H1 (cell line): ENCODE data around the gene ASTL. TPM values are rescaled to one million over a fixed set of nuclear protein-coding genes. Genes with fewer than 3 reads are reported as not detected.

Experiments used
- CTCF ChIA-PET: fragments of 300-600 bp; sonication (Branson Sonifier 250); formaldehyde crosslinking; loops from one replicate; lab custom pipeline; 2021; ENCODE audit not compliant: partially characterized antibody; lab: Charles Lee
- POLR2A ChIA-PET: fragments of 300-600 bp; sonication (Branson Sonifier 250); formaldehyde crosslinking; loops from one replicate; lab custom pipeline; 2021; ENCODE audit warnings: inconsistent platforms; ENCODE audit not compliant: partially characterized antibody; lab: Charles Lee
- DNase-seq, 2 experiments: peaks; one replicate each; pipeline versions ENCODE4 v3.0.0 to v3.0.0-alpha.2; 2010 to 2022; ENCODE audit warnings: low spot score in 2 of 2, low read depth in 1 of 2, mixed read lengths in 1 of 2
- FAIRE-seq: peaks from 2 replicates; lab custom pipeline; 2011; peaks lifted over from hg19 to GRCh38; lab: Jason Lieb, UNC
- H2AFZ ChIP-seq: 2 replicates; pipeline ENCODE4 v1.8.1; 2012; ENCODE audit warnings: low read length, inconsistent platforms
- H2AK5ac ChIP-seq: 2 replicates; pipeline ENCODE4 v1.6.1; 2013; ENCODE audit warnings: low read depth, low read length
- H2BK120ac ChIP-seq: replicated peaks from 2 replicates; pipeline ENCODE3; 2013; ENCODE audit warnings: low read depth, low read length, inconsistent platforms
- H2BK12ac ChIP-seq: 2 replicates; pipeline ENCODE4 v1.6.1; 2013; ENCODE audit warnings: low read depth, low read length
- H2BK15ac ChIP-seq: 2 replicates; pipeline ENCODE4 v1.6.1; 2013; ENCODE audit warnings: low read length
- H2BK20ac ChIP-seq: 2 replicates; pipeline ENCODE4 v1.6.1; 2013; ENCODE audit warnings: low read length
- H2BK5ac ChIP-seq: 2 replicates; pipeline ENCODE4 v1.6.1; 2013; ENCODE audit warnings: low read depth, low read length
- H3K14ac ChIP-seq: 2 replicates; pipeline ENCODE4 v1.6.1; 2013; ENCODE audit warnings: inconsistent platforms; ENCODE audit not compliant: insufficient read length
- H3K18ac ChIP-seq: 2 replicates; pipeline ENCODE4 v1.6.1; 2013; ENCODE audit warnings: low read length; ENCODE audit errors: extremely low read depth
- H3K23ac ChIP-seq: 2 replicates; pipeline ENCODE4 v1.6.1; 2013; ENCODE audit warnings: inconsistent platforms; ENCODE audit not compliant: insufficient read length
- H3K23me2 ChIP-seq: 2 replicates; pipeline ENCODE4 v1.6.1; 2013; ENCODE audit warnings: low read depth, low read length
- H3K27ac ChIP-seq: 2 replicates; pipeline ENCODE4 v1.6.1; 2011; ENCODE audit warnings: low read depth, low read length, inconsistent platforms
- H3K27me3 ChIP-seq, 4 experiments: replicated peaks in 1 of 4; 1 replicate in 1 of 4; 2 replicates in 3 of 4; pipeline versions ENCODE4 v1.6.1 to v1.8.1; 2011 to 2013; ENCODE audit warnings: low read length in 3 of 4, mild to moderate bottlenecking in 3 of 4, inconsistent platforms in 2 of 4, mixed read lengths in 2 of 4, moderate library complexity in 1 of 4; ENCODE audit not compliant: control insufficient read depth in 3 of 4, insufficient read depth in 3 of 4; ENCODE audit errors: extremely low read depth in 1 of 4
- H3K36me3 ChIP-seq, 4 experiments: 2 replicates each; pipeline versions ENCODE4 v1.6.1 to v1.8.1; 2011 to 2013; ENCODE audit warnings: mild to moderate bottlenecking in 4 of 4, low read length in 3 of 4, moderate library complexity in 2 of 4, control low read depth in 1 of 4, inconsistent platforms in 1 of 4; ENCODE audit not compliant: insufficient read depth in 4 of 4, control insufficient read depth in 2 of 4
- H3K4ac ChIP-seq: replicated peaks from 2 replicates; pipeline ENCODE3; 2013; ENCODE audit warnings: low read length, low read depth, mixed read lengths, inconsistent platforms; ENCODE audit not compliant: insufficient read length
- H3K4me1 ChIP-seq, 4 experiments: replicated peaks in 1 of 4; 1 replicate in 1 of 4; 2 replicates in 3 of 4; pipeline versions ENCODE4 v1.6.1 to v1.8.1; 2011 to 2013; ENCODE audit warnings: low read length in 3 of 4, inconsistent platforms in 2 of 4, mixed read lengths in 1 of 4; ENCODE audit not compliant: insufficient read depth in 4 of 4, control insufficient read depth in 3 of 4
- H3K4me2 ChIP-seq, 2 experiments: 2 replicates each; pipeline versions ENCODE4 v1.6.1 to v1.8.1; 2011 to 2013; ENCODE audit warnings: low read depth in 2 of 2, low read length in 2 of 2, control low read depth in 1 of 2, inconsistent platforms in 1 of 2, mild to moderate bottlenecking in 1 of 2; ENCODE audit not compliant: insufficient read depth in 1 of 2
- H3K4me3 ChIP-seq, 4 experiments: fragments of 200-600, 300-600 bp in 1 of 4; sonication (generic), shearing (Covaris generic), sonication (Bioruptor Twin) in 1 of 4; 2 replicates each; pipeline versions ENCODE4 v1.5.1 to v1.8.1; 2011 to 2016; ENCODE audit warnings: low read length in 4 of 4, low read depth in 3 of 4, control low read depth in 2 of 4, inconsistent platforms in 2 of 4, mild to moderate bottlenecking in 2 of 4, mixed read lengths in 1 of 4, moderate library complexity in 1 of 4; ENCODE audit not compliant: insufficient read depth in 2 of 4; ENCODE audit errors: extremely low read depth in 1 of 4
- H3K56ac ChIP-seq: replicated peaks from 2 replicates; pipeline ENCODE3; 2013; ENCODE audit warnings: low read depth, mild to moderate bottlenecking, mixed read lengths, low read length, inconsistent platforms; ENCODE audit not compliant: insufficient read length
- H3K79me1 ChIP-seq: 2 replicates; pipeline ENCODE4 v1.6.1; 2013; ENCODE audit warnings: low read depth, low read length, control low read depth
- H3K79me2 ChIP-seq, 2 experiments: 2 replicates each; pipeline versions ENCODE4 v1.6.1 to v1.8.1; 2012 to 2013; ENCODE audit warnings: low read length in 2 of 2, mild to moderate bottlenecking in 2 of 2, inconsistent platforms in 1 of 2; ENCODE audit not compliant: insufficient read depth in 2 of 2, control insufficient read depth in 1 of 2
- H3K9ac ChIP-seq, 4 experiments: replicated peaks in 1 of 4; 1 replicate in 1 of 4; 2 replicates in 3 of 4; pipeline versions ENCODE4 v1.6.1 to v1.8.1; 2011 to 2013; ENCODE audit warnings: low read depth in 3 of 4, low read length in 3 of 4, control low read depth in 2 of 4, mild to moderate bottlenecking in 2 of 4, moderate library complexity in 2 of 4, inconsistent platforms in 1 of 4; ENCODE audit errors: extremely low read depth in 1 of 4
- H3K9me3 ChIP-seq, 2 experiments: 2 replicates each; pipeline versions ENCODE4 v1.6.1 to v1.8.1; 2012 to 2013; ENCODE audit warnings: mild to moderate bottlenecking in 2 of 2, moderate library complexity in 2 of 2, control low read depth in 1 of 2, inconsistent platforms in 1 of 2, low read depth in 1 of 2, low read length in 1 of 2, mixed read lengths in 1 of 2; ENCODE audit not compliant: insufficient read depth in 2 of 2
- H4K20me1 ChIP-seq, 2 experiments: replicated peaks in 1 of 2; 2 replicates each; pipeline versions ENCODE3 to v1.8.1; 2011 to 2013; ENCODE audit warnings: inconsistent platforms in 2 of 2, low read length in 2 of 2, mild to moderate bottlenecking in 1 of 2; ENCODE audit not compliant: insufficient read depth in 2 of 2, control insufficient read depth in 1 of 2
- H4K5ac ChIP-seq: 2 replicates; pipeline ENCODE4 v1.6.1; 2013; ENCODE audit warnings: low read length, low read depth, mixed read lengths, inconsistent platforms; ENCODE audit not compliant: insufficient read length
- H4K8ac ChIP-seq: 2 replicates; pipeline ENCODE4 v1.8.0; 2013; ENCODE audit warnings: mild to moderate bottlenecking, moderate library complexity, low read length, inconsistent platforms; ENCODE audit not compliant: insufficient read depth; ENCODE audit errors: extremely low read depth
- H4K91ac ChIP-seq: replicated peaks from 2 replicates; pipeline ENCODE3; 2013; ENCODE audit warnings: low read length, mixed read lengths, inconsistent platforms; ENCODE audit not compliant: insufficient read length
- GTF2F1 ChIP-seq: IDR thresholded peaks from 2 replicates; pipeline ENCODE4 v1.6.1; 2012; ENCODE audit warnings: low read depth, low read length, improper control_type of control experiment, borderline replicate concordance
- MAFK ChIP-seq: IDR thresholded peaks from 2 replicates; pipeline ENCODE4 v1.6.1; 2012; ENCODE audit warnings: low read depth, mild to moderate bottlenecking, improper control_type of control experiment, low read length
- NANOG ChIP-seq: IDR thresholded peaks from 2 replicates; pipeline ENCODE4 v1.6.1; 2011; ENCODE audit warnings: low read length, low read depth, mild to moderate bottlenecking, inconsistent platforms; ENCODE audit not compliant: insufficient read depth, poor library complexity, severe bottlenecking
- RXRA ChIP-seq: IDR thresholded peaks from 2 replicates; pipeline ENCODE4 v1.6.1; 2011; ENCODE audit warnings: low read depth, mild to moderate bottlenecking, low read length, moderate library complexity; ENCODE audit not compliant: insufficient read depth
- SIRT6 ChIP-seq: IDR thresholded peaks from one replicate; pipeline ENCODE4 v1.7.1; 2012; ENCODE audit warnings: low read length, inconsistent platforms
- SP4 ChIP-seq: IDR thresholded peaks from 2 replicates; pipeline ENCODE4 v1.6.1; 2012; ENCODE audit warnings: low read length, inconsistent platforms
- SUZ12 ChIP-seq: fragments of 200-600 bp; sonication (generic); IDR thresholded peaks from 2 replicates; pipeline ENCODE4 v1.6.1; 2012; ENCODE audit warnings: mild to moderate bottlenecking, inconsistent platforms, low read length, moderate library complexity, mixed read lengths
- WGBS, 2 experiments: shearing (Covaris generic) in 1 of 2; methylation state at CpG; one replicate each; pipeline versions ENCODE4 v1.1.6 to v1.1.7; 2013 to 2015; ENCODE audit warnings: low lambda C conversion rate in 2 of 2, mixed read lengths in 2 of 2, inconsistent platforms in 1 of 2, low coverage in 1 of 2, missing lambda C conversion rate in 1 of 2; ENCODE audit not compliant: insufficient replicate concordance in 2 of 2, insufficient coverage in 1 of 2, insufficient read length in 1 of 2; ENCODE audit errors: extremely low coverage in 1 of 2, missing lambda C conversion rate in 1 of 2; 5-methylcytosine and 5-hydroxymethylcytosine counted together
- polyA plus RNA-seq, 7 experiments: library from polyadenylated mRNA; depleted of rRNA in 3 of 7; stranded (reverse) in 5 of 7; unstranded in 2 of 7; fragments of >200 nt in 5 of 7; fragments of 200-250 nt in 2 of 7; gene quantifications; 1 replicate in 5 of 7; 2 replicates in 1 of 7; 4 replicates in 1 of 7; pipeline versions ENCODE4 v1.2.1 to v1.2.3, GENCODE V29; 2011 to 2013; ENCODE audit warnings: missing spikeins in 2 of 7, mixed read lengths in 2 of 7
- total RNA-seq: library from RNA; stranded (reverse); fragmentation: NEBNext Ultra II Directional; extraction: Animal tissue kit (Norgen Biotek cat#: 25700); gene quantifications from 2 replicates; pipeline ENCODE4 v1.2.1, GENCODE V29; 2021
- TF ChIP-seq, protein P1 (sequence below): IDR thresholded peaks from 2 replicates; pipeline ENCODE4 v1.6.1; 2011; ENCODE audit warnings: low read length, improper control_type of control experiment

Gene ASTL
- total and polyA plus RNA-seq, 2 of the 8 experiments (the other 6 are each of a cell fraction or from before 2014, with no cell fraction given): 0.60 to 1.4 TPM

DNA sequence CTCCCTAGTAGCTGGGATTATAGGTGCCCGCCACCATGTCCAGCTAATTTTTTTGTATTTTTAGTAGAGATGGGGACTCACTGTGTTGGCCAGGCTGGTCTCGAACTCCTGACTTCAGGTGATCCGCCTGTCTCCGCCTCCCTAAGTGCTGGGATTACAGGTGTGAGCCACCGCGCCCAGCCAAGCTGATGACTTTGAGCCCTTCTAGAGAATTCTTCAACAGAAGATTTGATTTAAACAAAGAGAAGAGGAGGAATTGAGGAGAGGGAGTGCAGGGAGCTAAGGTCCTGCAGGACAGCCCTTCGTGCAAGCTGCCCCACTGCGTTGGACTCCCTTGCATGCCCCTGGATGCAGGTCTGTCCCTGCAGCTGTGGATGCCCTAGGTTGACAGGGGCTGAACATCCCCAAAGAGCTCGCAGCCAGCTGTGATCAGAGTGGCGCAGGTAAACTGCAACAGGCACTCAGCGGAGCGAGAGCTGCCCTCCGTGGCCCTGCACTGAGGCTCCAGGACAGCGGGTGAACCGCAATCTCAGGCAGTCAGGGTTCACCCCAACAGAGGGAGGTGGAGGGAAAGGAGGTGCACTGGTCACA is 35.6 kb downstream of the ASTL start:
- H3K4me1 ChIP-seq: peaks cover 0 to 13% (median 3%) of the 10 kb centered on the region in 4 experiments; a peak in 4 of 7 replicates
- no peaks in the 10 kb centered on the region for H3K79me1 ChIP-seq
- no peaks in the 10 kb centered on the region for H4K20me1 ChIP-seq
- H4K91ac ChIP-seq: no peak overlapping the region
- H3K14ac ChIP-seq: no peak overlapping the region
- H3K23me2 ChIP-seq: no peaks in the 10 kb centered on the region; the same call in 1 of the 2 replicates
- WGBS, 2 experiments: 90% methylated on average over 15 of the region's 15 CpGs; no CpG with 5 or more reads in 1 of the 2 experiments
- no peak overlapping the region for H4K5ac ChIP-seq
- POLR2A ChIA-PET: interaction anchor here (0.9 to 2.1 kb wide), 2 partner anchors 11 to 37 kb away, joined by 4 to 11 read pairs; no protein-coding TSS in a partner anchor
- no peaks in the 10 kb centered on the region for H3K36me3 ChIP-seq
- H3K4me2 ChIP-seq: no peak overlapping the region
- H3K4me3 ChIP-seq: no peak overlapping the region
- no peak overlapping the region for H3K56ac ChIP-seq
- CTCF ChIA-PET: interaction anchor here (1.2 to 7.2 kb wide), 5 partner anchors 8 to 40 kb away, joined by 3 to 61 read pairs (median 10); partner anchors contain the start of gene ADRA2B
- no peak overlapping the region for H3K4ac ChIP-seq
- H3K18ac ChIP-seq: no peak overlapping the region; the same call in 1 of the 2 replicates
- H2BK15ac ChIP-seq: peak overlapping the region; percentile 12; the same call in 1 of the 2 replicates
- no peaks in the 10 kb centered on the region for H3K79me2 ChIP-seq
- no peak overlapping the region for H3K27ac ChIP-seq
- no peak overlapping the region for H2AFZ ChIP-seq
- peak in 1 of 2 experiments; percentile 42 for DNase-seq
- no peak overlapping the region for H4K8ac ChIP-seq
- TF ChIP-seq MAFK (no peak), RXRA (no peak), SP4 (no peak), GTF2F1 (no peak), NANOG (no peak), SUZ12 (no peak), SIRT6 (no peak)
- TF ChIP-seq, protein P1, sequence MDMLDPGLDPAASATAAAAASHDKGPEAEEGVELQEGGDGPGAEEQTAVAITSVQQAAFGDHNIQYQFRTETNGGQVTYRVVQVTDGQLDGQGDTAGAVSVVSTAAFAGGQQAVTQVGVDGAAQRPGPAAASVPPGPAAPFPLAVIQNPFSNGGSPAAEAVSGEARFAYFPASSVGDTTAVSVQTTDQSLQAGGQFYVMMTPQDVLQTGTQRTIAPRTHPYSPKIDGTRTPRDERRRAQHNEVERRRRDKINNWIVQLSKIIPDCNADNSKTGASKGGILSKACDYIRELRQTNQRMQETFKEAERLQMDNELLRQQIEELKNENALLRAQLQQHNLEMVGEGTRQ: no peak
- TF ChIP-seq, all 59 proteins: peak for 0
- H3K9me3 ChIP-seq: peaks cover 4 to 11% of the 10 kb centered on the region in 2 experiments
- no peak overlapping the region for H2BK120ac ChIP-seq
- H3K23ac ChIP-seq: no peak overlapping the region
- no peaks in the 10 kb centered on the region for H3K27me3 ChIP-seq
- H2BK12ac ChIP-seq: peak overlapping the region; percentile 75; the same call in 1 of the 2 replicates
- H2BK20ac ChIP-seq: peak overlapping the region; percentile 61; the same call in 1 of the 2 replicates
- H2AK5ac ChIP-seq: no peak overlapping the region
- no peak for FAIRE-seq
- peak overlapping the region in 1 of 4 experiments; percentile 19; a peak in 2 of 7 replicates for H3K9ac ChIP-seq
- H2BK5ac ChIP-seq: no peak overlapping the region
